ENCODE measurements around the gene PTPRK.

DNA sequence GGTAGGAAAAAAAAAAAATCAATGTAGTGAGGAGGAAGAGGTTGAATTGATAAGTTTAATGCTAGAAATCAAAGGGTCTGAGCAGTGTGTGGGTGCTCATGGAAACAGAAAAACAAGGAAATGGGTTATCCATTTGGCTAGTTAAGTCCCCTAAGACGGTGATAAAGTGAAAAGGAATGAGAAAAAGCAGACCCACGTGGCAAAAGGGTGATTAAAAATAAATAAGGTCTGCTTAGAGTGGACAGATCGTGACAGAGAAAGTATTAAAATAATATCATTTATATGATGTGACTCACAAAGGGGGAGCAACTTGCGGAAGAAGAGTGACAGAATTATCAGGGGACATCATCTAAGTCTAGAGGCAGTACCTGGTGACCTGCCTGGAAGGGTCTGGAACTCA is 367.8 kb downstream of the PTPRK start:
- TF ChIP-seq POLR2A (IDR thresholded peaks at IDR 0.05) (no peak), CTCF (IDR thresholded peaks at IDR 0.05) (no peak)
